NCI-H1930 (cell line): ENCODE results near the gene SEPHS2.
"Not testable (repeated sequence)": the region's sequence is repeated elsewhere in the genome, so short reads cannot be mapped to it uniquely, and the experiment has no call there.

Source experiments
- DNase-seq, 2 experiments: peaks; one replicate each; lab custom pipeline; 2025; lab: John Stamatoyannopoulos, UW

The SEPHS2 gene

GRCh38 chr16:30470170-30470512 is 24.5 kb upstream of the SEPHS2 start:
- DNase-seq: no peak

GRCh38 chr16:30464078-30464477 is 18.4 kb upstream of the SEPHS2 start:
- DNase-seq: no peak

- not testable (repeated sequence) for DNase-seq
Measured at GRCh38 chr16:30461426-30461825, 15.8 kb upstream of the SEPHS2 start.

- no peak for DNase-seq
Measured at GRCh38 chr16:30459456-30459855, 13.8 kb upstream of the SEPHS2 start.

- no peak for DNase-seq
Measured at GRCh38 chr16:30458561-30459394, 13.1 kb upstream of the SEPHS2 start.

DNA sequence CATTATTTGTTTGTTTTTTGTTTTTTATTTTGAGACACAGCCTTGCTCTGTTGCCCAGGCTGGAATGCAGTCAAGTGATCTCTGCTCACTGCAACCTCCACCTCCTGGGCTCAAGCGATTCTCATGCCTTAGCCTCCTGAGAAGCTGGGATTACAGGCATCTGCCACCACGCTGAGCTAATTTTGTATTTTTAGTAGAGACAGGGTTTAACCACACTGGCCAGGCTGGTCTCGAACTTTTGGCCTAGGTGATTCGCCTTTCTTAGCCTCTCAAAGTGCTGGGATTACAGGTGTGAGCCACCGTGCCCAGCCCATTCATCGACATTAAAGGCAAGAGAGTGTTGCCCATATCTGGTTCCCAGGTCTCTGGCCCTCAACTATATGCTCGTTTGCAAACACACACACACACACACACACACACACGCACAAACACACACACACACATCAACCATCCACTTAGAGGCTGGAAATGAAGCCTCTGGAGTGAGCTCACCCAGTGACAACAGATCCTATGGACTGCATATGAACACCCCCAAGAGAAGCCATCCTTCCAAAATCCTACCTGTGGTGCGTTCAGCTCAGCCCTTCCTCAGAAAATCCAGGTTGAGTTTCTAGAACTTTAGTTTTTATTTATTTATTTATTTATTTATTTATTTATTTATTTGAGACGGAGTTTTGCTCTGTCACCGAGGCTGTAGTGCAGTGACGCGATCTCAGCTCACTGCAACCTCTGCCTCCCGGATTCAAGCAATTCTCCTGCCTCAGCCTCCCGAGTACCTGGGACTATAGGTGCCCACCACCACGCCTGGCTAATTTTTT is 12.3 kb upstream of the SEPHS2 start:
- no peak for DNase-seq

- no peak for DNase-seq
Measured at GRCh38 chr16:30457256-30457655, 11.6 kb upstream of the SEPHS2 start.

- DNase-seq: no peak
Measured at GRCh38 chr16:30456302-30456701, 10.6 kb upstream of the SEPHS2 start.

DNA sequence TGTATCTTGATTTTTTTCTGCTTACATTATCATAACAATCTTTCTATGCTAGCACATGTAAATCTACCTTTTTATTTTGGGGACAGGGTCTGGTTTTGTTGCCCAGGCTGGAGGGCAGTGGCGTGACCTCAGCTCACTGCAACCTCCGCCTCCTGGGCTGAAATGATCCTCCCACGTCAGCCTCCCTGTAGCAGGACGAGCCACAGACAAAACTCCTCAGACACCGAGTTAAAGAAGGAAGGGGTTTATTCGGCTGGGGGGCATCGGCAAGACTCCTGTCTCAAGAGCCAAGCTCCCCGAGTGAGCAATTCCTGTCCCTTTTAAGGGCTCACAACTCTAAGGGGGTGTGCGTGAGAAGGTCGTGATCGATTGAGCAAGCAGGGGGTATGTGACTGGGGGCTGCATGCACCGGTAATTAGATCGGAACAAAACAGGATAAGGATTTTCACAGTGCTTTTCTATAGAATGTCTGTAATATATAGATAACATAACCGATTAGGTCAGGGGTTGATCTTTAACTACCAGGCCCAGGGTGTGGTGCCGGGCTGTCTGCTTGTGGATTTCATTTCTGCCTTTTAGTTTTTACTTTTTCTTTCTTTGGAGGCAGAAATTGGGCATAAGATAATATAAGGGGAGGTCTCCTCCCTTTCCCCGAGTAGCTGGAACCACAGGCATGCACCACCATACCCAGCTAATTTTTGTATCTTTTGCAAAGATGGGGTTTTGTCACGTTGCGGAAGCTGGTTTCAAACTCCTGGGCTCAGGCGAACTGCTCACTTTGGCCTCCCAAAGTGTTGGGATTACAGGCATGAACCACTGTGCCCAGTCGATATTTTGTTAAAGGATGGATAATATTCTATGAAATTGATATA is 7.3 kb upstream of the SEPHS2 start:
- DNase-seq: not testable (repeated sequence)

- DNase-seq: no peak
Measured at GRCh38 chr16:30449116-30449435, 3.4 kb upstream of the SEPHS2 start.

DNA sequence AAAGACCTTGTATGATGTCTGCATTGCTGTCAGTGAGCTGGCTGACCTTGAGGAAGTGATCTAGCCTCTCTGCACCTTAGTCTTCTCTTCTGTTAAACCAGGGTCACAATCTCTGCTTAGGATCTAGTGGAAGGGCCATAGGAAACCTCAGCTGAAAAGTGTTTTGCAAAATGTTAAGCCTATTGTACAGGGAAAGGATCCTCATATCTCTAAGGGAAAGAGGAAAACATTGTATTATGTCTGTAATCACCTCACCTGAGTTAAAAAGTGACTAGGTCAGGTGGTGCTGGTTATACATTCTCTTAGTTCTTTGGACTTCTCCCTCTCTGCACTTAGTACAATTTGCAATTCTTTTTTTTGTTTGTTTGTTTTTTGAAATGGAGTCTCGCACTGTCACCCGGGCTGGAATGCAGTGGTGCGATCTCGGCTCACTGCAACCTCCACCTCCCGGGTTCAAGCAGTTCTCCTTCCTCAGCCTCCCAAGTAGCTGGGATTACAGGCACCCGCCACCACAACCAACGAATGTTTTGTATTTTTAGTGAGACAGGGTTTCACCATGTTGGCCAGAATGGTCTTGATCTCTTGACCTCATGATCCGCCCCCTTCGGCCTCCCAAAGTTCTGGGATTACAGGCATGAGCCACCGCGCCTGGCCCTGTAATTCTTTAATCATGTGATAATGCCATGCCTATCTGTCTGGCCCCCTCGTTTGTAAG is 2.0 kb upstream of the SEPHS2 start:
- DNase-seq: no peak

DNA sequence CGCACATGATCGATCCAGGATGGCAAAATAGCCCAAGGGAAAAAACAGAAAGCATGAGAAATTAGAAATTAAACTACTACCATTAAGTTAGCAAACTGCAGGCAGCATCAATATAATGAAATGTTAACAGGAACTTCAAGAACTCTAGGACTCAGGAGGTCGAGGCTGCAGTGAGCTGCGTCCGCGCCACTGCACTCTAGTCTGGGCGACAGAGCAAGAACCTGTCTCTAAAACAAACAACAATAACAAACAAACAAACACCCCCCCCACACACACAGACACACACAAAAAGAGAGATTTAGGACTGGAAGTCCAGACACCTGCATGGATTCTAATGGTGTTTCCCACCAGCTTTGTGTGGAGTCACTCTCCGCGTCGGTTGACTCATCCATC is 525 bp upstream of the SEPHS2 start:
- no peak for DNase-seq

DNA sequence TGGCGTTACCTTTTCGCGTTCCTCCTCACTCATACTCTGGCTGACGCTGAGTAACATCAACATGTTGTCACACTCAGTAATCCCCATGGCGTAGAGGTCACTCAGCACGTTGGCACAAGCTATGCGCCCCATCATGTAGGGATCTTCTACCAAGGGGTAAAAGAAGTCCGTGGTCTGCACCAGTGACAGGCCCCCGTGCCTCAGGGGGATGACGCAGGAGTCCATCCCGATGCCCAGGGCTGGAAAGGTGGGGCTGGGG is 596 bp downstream of the SEPHS2 start:
- DNase-seq: no peak

DNA sequence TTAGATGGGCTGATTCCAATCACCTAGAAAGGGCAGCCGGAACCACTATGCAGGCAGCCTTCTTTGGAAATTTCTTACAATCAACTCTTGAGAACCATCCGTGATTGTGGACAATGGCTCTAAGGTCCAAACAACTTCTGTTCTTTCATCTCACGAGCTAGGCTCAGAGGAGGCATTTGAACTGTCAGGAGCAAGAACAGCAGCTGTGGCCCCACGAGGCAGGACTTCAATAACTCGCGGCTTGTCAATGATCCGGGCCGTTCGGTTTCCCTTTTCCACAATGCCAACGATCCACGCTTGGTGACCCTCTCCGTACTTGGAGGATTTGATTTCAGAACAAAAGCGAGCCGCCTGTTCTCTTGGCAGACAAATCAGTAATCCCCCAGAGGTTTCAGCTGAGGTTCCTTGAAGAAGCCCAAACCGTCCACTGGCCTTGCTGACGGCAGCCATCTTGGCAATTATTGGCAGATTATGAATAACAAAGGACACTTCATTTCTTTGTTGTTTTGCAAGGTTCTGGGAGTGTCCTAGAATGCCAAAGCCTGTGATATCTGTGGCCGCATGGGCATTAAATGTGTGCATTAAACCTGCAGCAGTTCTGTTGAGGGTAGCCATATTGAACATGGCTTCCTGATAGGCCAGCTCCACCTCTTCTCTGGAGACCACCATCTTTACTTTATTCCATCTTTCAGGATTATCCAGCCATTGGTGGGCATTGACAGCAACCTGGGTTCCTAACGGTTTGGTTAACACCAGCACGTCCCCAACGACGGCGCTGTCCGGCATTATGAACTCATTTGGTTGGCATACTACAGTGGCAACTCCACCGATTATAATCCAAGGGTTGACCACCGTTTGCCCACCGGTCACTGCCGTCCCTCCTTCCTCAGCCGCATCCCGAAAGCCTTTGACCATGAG is 1.2 kb downstream of the SEPHS2 start:
- DNase-seq: no peak

DNA sequence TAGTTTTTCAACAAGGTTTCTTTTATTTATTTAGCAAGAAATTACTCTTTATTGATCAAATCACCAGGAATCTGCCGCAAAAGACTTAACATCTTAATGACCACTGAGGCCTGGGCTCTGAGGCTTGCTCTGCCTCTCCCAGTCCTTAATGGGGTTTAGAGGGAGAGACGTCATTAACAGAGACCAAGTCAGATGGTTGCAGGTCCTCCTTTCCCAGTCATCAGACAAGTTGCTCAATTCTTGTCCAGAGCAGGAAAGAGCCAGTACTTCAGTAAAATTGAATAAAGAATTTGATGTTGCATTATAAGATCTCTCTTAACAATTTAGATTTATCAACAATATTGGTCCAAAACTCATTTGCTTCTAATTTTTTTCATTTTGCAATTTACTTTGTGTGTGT is 2.0 kb downstream of the SEPHS2 start:
- DNase-seq: no peak

DNA sequence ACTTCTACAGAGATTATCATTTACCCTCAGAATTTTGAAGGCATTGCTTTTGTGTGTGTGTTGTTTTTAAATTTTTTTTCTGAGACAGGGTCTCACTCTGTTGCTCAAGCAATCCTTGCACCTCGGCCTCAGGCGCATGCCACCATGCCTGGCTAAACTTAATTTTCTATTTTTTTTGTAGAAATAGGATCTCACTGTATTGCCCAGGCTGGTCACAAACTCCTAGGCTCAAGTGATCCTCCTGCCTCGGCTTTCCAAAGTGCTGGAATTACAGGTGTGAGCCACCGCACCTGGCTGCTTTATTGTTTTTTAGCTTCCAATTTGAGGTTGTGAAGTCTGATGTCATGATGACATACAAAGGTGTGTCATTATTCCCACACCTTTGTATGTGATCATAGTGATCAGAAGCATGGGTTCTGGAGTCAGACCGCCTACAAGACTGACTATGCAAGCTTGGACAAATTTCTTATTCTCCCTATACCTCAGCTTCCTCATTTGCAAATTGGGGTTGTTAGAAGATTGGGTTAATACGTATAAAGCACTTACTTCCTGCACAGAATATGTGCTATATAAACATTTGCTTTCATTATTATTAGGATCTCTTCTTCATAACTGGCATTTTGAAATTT is 5.8 kb downstream of the SEPHS2 start:
- no peak for DNase-seq

GRCh38 chr16:30438835-30439234 is 6.8 kb downstream of the SEPHS2 start:
- no peak for DNase-seq

DNA sequence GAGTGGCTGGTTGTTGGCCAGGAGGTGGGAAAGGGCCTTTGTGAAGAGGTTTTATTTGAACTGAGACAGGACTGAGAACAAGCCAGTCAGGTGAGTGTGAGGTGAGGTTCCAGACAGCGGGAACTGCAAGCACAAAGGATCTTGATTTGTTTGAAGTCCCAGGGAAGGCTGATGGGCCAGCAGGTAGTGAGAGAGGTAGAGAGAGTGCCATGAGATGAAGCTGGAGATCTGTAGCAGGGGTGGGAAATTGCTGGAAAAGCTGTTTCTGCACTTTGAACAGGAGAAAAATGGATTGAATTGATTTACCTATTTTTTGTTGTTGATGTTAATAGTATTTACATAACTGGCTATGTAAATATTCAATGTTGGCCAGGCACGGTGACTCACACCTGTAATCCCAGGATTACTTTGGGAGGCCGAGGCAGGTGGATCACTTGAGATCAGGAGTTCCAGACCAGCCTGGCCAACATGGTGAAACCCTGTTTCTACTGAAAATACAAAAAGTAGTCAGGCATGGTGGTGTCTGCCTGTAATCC is 8.1 kb downstream of the SEPHS2 start:
- peak in 1 of 2 experiments; percentile 47 for DNase-seq

DNA sequence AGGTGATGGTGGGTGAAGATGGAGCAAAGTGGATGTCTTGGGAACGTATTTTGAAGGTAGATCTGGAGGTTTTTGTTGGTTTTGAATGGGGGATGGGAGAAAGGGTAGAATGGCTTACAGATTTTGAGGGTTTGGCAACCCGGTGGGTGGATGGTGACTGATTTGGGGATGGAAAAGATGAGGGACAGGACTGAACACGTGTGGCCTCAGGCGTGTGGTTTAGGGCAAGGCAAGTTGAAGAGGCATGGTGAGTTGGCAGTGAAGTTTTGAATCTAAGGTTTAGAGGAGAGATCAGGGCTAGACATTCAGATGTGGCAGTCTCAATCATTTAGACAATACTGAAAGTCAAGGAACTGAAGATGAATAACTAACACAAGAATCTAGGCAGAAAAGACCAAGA is 10.8 kb downstream of the SEPHS2 start:
- no peak for DNase-seq

GRCh38 chr16:30430428-30430970 is 15.2 kb downstream of the SEPHS2 start:
- peak; percentile 80 to 83 for DNase-seq
